Measurements from ENCODE around the gene EMCN. TPM values are rescaled to one million over a fixed set of nuclear protein-coding genes. Genes with fewer than 3 reads are reported as not detected.
A peak's percentile ranks its signal among the peaks of the same experiment; 100 is the strongest.

Gene EMCN
- total and polyA plus RNA-seq, 2 donors from 2014 or later: 48.1 to 140 TPM

DNA sequence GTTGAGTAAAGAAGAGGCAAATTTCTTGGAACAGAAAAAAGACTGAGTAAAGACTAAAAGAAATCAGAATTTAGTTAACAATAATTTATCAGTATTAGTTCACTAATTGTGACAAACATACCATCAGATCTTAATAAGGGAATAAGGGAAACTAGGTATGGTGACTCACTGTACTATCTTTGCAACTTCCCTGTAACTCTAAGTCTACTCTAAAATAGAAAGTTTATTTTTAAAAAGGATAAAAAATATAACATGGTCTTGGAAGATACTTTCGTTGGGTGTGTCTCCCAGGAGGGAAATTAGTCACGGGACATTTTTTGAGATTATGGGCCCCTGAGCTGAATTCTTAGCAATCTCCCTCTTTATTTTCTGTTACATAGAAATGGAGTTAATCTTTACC lies 97.3 kb downstream of the EMCN start:
- Histone ChIP-seq H3K9ac (ENCODE audit: low read length in 3 of 3) (no peak overlapping the region), H3K27ac (ENCODE audit: low read depth in 2 of 2, low read length in 2 of 2) (no peak overlapping the region), H3K36me3 (ENCODE audit: control insufficient read depth in 2 of 3, insufficient read depth in 3 of 3, low read length in 3 of 3) (no peaks in the 10 kb centered on the region), H3K4me3 (ENCODE audit: low read length in 3 of 3) (no peak overlapping the region), H3K9me3 (ENCODE audit: control insufficient read depth in 2 of 3, insufficient read depth in 1 of 3, low read length in 3 of 3) (no peaks in the 10 kb centered on the region), H3K27me3 (ENCODE audit: control insufficient read depth, insufficient read depth, low read length) (no peaks in the 10 kb centered on the region), H3K4me1 (ENCODE audit: control insufficient read depth in 2 of 3, insufficient read depth in 2 of 3, low read depth in 1 of 3, low read length in 3 of 3) (peaks cover 0 to 2% (median 0%) of the 10 kb centered on the region in 3 donors)
- intact Hi-C loops (cut with DNase I): no loop called here
- no peak for DNase-seq
- TF ChIP-seq, protein P1, sequence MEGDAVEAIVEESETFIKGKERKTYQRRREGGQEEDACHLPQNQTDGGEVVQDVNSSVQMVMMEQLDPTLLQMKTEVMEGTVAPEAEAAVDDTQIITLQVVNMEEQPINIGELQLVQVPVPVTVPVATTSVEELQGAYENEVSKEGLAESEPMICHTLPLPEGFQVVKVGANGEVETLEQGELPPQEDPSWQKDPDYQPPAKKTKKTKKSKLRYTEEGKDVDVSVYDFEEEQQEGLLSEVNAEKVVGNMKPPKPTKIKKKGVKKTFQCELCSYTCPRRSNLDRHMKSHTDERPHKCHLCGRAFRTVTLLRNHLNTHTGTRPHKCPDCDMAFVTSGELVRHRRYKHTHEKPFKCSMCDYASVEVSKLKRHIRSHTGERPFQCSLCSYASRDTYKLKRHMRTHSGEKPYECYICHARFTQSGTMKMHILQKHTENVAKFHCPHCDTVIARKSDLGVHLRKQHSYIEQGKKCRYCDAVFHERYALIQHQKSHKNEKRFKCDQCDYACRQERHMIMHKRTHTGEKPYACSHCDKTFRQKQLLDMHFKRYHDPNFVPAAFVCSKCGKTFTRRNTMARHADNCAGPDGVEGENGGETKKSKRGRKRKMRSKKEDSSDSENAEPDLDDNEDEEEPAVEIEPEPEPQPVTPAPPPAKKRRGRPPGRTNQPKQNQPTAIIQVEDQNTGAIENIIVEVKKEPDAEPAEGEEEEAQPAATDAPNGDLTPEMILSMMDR (IDR thresholded peaks at IDR 0.05; ENCODE audit: borderline replicate concordance, extremely low read depth, insufficient read depth): no peak
- FAIRE-seq: no peak

DNA sequence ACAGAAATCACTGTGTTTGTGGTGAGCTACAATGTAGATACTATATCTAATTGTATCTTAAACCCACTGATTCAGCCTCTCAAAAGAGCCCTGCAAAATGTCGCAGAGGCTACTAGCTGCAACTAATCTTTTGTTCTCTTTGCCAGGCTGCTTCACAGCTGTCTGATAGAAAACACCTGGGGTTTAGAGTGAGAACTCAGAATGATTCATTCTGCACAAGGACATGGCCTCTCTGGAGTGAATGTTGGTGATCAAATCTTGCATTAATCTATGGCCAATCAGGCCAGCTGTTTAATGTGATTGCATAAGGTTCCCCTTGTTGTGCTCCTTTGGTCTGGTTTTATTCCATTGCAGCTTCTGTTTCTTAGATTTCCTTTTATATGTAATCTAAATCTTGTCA lies 100.3 kb downstream of the EMCN start:
- no peak overlapping the region for H3K27ac ChIP-seq (ENCODE audit: low read depth in 2 of 2, low read length in 2 of 2)
- no peaks in the 10 kb centered on the region for H3K4me1 ChIP-seq (ENCODE audit: control insufficient read depth in 2 of 3, insufficient read depth in 2 of 3, low read depth in 1 of 3, low read length in 3 of 3)
- H3K4me3 ChIP-seq (ENCODE audit: low read length in 3 of 3): no peak overlapping the region
- H3K9me3 ChIP-seq (ENCODE audit: control insufficient read depth in 2 of 3, insufficient read depth in 1 of 3, low read length in 3 of 3): no peaks in the 10 kb centered on the region
- no peak for FAIRE-seq
- intact Hi-C loops (cut with DNase I): no loop called here
- TF ChIP-seq, protein P1 (IDR thresholded peaks at IDR 0.05; ENCODE audit: borderline replicate concordance, extremely low read depth, insufficient read depth): no peak
- no peaks in the 10 kb centered on the region for H3K27me3 ChIP-seq (ENCODE audit: control insufficient read depth, insufficient read depth, low read length)
- H3K9ac ChIP-seq (ENCODE audit: low read length in 3 of 3): no peak overlapping the region
- H3K36me3 ChIP-seq (ENCODE audit: control insufficient read depth in 2 of 3, insufficient read depth in 3 of 3, low read length in 3 of 3): no peaks in the 10 kb centered on the region
- peak in 2 of 5 donors; percentile 40 to 49 for DNase-seq

DNA sequence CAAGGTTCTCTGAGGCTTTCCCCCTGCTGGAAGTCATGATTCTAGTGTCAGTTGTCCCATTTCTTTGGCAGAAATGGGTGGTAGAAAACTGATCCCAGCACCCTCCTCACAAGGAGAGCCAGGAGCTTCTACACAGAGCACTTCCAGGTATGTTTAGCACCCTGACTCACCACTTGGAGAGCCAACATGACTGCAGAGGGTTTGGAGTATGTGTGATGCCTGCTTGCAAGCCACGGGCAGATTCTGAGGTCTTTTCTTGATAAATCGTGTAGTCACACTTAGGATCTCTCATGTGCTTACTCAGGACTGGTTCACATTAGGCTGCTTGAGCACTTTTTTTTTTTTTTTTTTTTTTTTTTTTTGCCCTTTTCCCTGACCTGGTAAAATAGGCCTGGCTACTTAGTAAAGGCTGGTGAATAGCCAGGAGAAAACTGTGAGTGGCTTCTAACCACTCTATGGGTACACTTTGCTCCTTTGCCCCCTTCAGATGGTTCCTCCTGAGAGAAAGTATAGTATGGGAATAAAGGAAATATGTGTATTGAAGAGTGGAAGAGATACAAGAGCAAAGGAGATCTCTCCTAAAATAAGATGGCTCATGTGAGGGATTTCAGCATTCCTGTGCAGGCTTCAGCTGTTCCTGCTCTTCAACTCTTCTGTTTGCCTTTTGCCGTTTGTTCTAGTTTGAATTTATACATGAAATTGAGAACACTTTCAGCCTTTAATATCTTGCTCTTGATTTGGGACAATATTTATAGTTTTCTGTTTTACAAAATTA lies 103.6 kb downstream of the EMCN start:
- H3K9ac ChIP-seq (ENCODE audit: low read length in 3 of 3): no peak overlapping the region
- no peak overlapping the region for H3K27ac ChIP-seq (ENCODE audit: low read depth in 2 of 2, low read length in 2 of 2)
- FAIRE-seq (no peak), DNase-seq (no peak)
- no peaks in the 10 kb centered on the region for H3K36me3 ChIP-seq (ENCODE audit: control insufficient read depth in 2 of 3, insufficient read depth in 3 of 3, low read length in 3 of 3)
- TF ChIP-seq, protein P1 (IDR thresholded peaks at IDR 0.05; ENCODE audit: borderline replicate concordance, extremely low read depth, insufficient read depth): no peak
- no peaks in the 10 kb centered on the region for H3K27me3 ChIP-seq (ENCODE audit: control insufficient read depth, insufficient read depth, low read length)
- intact Hi-C loops (cut with DNase I): no loop called here
- no peaks in the 10 kb centered on the region for H3K9me3 ChIP-seq (ENCODE audit: control insufficient read depth in 2 of 3, insufficient read depth in 1 of 3, low read length in 3 of 3)
- no peaks in the 10 kb centered on the region for H3K4me1 ChIP-seq (ENCODE audit: control insufficient read depth in 2 of 3, insufficient read depth in 2 of 3, low read depth in 1 of 3, low read length in 3 of 3)
- no peak overlapping the region for H3K4me3 ChIP-seq (ENCODE audit: low read length in 3 of 3)

All from kidney (tissue), 14 donors.